NCI-H1694 (cell line): ENCODE data around the gene GFPT2.

Source experiments
- DNase-seq: peaks from one replicate; lab custom pipeline; 2025; lab: John Stamatoyannopoulos, UW

Gene GFPT2

GRCh38 chr5:180353048-180353979 is at the start of gene GFPT2:
TSS of gene GFPT2 (minus strand) at chr5:180353336. CDS start at chr5:180353217, 119 bp downstream.
- peak; percentile 27 for DNase-seq

DNA sequence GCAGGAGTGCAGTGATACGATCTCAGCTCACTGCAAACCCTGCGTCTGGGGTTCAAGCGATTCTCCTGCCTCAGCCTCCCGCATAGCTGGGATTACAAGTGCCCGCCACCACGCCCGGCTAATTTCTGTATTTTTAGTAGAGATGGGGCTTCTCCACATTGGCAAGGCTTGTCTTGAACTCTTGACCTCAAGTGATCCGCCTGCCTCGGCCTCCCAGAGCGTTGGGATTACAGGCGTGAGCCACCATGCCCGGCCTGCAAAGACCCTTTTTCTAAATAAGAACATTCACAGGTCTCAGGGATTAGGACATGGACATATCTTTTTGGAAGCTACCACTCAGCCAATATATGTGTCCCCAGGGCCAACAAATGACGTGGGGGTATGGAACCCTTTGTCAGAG is 49.6 kb upstream of the GFPT2 start:
- DNase-seq, result no peak

GRCh38 chr5:180401229-180401907 is 48.2 kb upstream of the GFPT2 start:
- DNase-seq, result no peak

GRCh38 chr5:180400416-180400815 is 47.3 kb upstream of the GFPT2 start:
- DNase-seq, result no peak

DNA sequence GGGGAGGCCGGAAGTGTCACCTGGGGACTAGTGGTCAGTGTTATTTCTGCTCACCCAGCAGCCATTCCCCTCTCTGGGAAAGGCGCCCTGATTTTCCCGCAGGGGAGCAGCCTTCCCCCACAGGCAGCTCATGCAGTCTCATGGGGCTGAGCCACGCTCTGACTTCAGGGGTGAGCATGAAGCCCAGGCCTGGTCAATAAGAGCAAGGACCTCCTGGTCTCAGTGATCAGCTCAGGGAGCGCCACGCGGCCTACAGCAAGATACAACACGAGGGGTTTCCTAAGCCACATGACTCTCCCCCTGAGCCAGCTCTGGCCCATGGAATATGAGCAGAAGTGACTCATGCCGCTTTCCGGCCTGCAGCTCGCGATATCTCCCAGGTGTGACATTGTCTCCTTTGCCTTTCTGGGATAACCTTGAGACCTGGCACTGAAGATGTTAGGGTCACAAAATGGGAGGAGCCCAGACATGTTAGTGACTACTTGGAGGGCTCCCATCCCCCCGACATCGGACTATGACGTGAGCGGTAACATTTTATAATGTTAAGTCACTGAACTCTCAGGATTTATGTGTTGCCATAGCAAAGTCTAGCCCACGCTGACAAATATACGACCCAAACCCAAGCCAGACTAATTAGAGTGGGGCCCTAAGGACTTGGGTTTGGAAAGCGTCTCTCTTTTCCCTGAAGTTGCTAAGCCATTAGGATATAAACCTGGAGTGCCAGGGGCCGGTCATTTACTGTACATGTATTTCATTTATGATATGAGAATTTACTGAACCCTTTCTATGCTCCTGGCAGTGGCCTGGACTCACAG is 46.5 kb upstream of the GFPT2 start:
- DNase-seq, result no peak

- no peak for DNase-seq
Measured at GRCh38 chr5:180396926-180397325, 43.8 kb upstream of the GFPT2 start.

- DNase-seq, result no peak
Measured at GRCh38 chr5:180395540-180396274, 42.6 kb upstream of the GFPT2 start.

- no peak for DNase-seq
Measured at GRCh38 chr5:180394031-180394636, 41.0 kb upstream of the GFPT2 start.

- no peak for DNase-seq
Measured at GRCh38 chr5:180391276-180391675, 38.1 kb upstream of the GFPT2 start.

GRCh38 chr5:180390441-180391190 is 37.5 kb upstream of the GFPT2 start:
- no peak for DNase-seq

DNA sequence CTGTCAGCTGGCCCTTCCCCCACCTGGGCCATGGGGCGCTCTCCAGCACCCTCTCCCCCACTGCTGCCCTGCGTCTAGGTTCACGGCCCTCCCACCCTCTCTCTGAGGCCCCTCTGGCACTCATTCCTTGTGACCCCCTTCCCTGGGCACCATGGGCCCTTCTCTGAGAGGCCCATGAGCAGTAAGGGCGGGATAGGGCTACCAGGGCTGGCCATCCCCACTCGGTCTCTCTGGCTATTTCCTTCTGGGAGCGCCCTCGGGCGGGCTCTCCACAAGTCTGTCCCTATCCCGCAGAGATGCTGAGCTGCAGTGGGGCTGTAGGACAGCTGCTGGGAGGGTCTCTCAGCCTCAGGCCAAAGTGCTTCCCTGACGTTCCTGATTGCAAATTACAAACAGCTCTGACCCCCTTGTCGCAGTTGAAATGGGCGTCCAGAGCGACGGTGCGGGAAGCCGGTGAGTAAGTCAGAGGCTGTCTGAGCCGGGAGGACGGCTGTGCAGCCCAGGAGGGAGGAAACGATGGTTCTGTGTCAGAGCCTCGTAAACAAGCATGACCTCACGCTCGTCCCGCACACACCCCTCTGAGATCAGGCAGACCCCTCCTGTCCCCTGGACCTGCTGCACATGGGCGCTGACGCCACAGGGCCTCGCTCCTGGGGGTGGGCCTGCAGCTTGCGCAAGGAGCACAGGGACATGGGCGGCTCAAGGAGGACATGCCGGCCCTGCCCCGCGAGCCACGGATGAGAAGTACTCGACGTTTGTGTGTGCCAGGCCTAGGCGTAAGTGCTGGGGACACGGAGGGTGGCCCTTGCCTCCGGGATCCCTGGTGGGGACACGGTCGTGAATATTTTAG is 36.3 kb upstream of the GFPT2 start:
- no peak for DNase-seq

GRCh38 chr5:180387798-180388197 is 34.7 kb upstream of the GFPT2 start:
- no peak for DNase-seq

DNA sequence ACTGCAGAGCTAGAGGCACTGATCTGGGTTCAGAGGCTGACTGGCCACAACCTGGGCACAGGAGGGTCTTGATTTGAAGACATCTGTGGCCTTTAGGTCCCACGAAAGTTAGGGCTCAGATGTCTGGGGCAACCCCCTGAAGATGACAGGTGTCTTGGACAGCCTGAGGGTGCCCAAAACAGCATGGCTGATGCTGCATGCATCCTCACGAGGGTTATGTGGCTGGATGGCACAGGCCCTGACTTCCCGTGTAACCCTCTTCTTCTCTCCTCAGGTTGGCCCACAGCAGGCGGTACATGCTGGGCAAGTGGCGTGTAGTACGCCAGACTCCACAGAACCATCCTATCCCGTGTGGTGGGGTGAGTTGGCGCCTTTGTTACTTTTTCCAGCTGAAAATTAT is 29.8 kb upstream of the GFPT2 start:
- no peak for DNase-seq

- no peak for DNase-seq
Measured at GRCh38 chr5:180381851-180382480, 28.8 kb upstream of the GFPT2 start.

- no peak for DNase-seq
Measured at GRCh38 chr5:180381428-180381827, 28.3 kb upstream of the GFPT2 start.

DNA sequence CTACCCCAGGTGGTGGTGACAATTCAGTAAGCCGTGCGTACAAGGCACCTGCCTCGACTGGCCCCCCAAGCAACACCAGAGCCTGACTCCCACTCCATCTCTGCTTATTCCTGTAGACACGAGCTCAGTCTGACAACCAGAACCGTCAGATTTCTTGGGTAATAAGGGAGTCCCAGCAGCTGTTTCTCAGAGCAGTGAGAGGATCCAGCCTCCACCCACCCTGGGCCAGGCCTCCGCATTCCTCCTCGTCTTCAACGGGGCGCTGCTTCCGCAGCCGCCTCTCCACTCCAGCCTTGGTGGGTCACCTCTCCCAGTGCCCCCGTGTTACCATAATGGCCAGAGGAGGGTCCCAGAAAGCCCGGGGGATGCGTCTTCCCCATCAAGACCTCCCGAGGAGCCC is 27.7 kb upstream of the GFPT2 start:
- DNase-seq, result no peak

DNA sequence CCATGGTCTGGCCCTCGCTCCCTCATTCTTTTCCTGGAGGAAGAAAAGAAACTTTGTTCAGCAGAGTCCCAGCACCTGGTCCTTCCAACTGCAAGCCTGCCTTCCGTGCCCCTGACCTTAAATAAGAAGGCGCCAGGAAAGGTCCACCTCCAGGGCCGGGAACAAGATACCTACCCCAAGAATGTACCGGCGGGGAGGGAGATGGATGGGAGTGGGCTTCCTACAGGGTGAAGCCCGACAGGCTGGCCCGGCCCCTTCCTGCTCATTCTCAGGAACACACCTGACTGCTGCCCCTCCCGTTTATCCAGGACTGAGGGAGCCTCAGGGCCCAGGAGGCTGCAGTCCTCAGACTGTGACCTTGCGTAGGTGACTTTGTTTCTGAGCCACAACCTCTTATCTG is 27.3 kb upstream of the GFPT2 start:
- no peak for DNase-seq

DNA sequence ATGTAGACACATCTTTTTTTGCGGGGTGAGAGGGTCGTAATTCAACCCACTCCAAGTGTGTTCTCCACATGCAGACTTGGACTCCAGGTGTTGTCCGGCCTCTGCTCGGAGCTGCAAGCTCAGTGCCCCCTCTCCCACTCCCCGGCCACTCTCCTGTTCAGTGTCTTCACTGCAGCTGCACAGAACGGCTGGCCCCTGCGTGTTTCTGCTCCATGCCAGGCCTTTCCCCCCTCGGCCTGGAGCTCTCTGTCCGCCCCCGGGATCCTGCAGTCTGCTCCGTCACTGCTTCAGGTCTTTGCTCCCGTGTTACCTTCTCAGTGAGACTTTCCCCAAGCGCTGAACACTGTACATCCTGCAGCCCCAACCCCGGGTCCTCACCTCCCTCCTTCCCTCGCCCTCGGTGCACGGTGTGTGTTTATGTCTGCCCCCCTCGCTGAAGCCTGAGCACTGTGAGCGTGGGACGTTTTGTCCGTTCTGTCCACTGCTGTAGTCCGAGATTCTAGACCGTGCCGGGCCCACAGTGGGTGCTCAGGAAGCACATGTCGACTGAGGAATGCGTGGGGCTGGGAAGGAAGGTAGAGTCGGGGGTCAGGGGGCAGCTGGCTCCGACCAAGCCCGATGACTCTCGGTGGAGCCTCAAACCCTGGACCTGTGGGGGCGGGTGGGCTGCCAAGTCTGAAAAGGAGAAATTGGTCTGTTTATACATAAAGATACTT is 26.4 kb upstream of the GFPT2 start:
- DNase-seq, result no peak
